ENCODE data around the gene NXN. TPM values are rescaled to one million over a fixed set of nuclear protein-coding genes. Genes with fewer than 3 reads are reported as not detected.
"Not testable (repeated sequence)": the region's sequence is repeated elsewhere in the genome, so short reads cannot be mapped to it uniquely, and the experiment has no call there.

Gene NXN
- total RNA-seq, 1 donor from 2014 or later, result 16.7 TPM

GRCh38 chr17:979212-979538 is 401 bp downstream of the NXN start:
- no peak for DNase-seq

DNA sequence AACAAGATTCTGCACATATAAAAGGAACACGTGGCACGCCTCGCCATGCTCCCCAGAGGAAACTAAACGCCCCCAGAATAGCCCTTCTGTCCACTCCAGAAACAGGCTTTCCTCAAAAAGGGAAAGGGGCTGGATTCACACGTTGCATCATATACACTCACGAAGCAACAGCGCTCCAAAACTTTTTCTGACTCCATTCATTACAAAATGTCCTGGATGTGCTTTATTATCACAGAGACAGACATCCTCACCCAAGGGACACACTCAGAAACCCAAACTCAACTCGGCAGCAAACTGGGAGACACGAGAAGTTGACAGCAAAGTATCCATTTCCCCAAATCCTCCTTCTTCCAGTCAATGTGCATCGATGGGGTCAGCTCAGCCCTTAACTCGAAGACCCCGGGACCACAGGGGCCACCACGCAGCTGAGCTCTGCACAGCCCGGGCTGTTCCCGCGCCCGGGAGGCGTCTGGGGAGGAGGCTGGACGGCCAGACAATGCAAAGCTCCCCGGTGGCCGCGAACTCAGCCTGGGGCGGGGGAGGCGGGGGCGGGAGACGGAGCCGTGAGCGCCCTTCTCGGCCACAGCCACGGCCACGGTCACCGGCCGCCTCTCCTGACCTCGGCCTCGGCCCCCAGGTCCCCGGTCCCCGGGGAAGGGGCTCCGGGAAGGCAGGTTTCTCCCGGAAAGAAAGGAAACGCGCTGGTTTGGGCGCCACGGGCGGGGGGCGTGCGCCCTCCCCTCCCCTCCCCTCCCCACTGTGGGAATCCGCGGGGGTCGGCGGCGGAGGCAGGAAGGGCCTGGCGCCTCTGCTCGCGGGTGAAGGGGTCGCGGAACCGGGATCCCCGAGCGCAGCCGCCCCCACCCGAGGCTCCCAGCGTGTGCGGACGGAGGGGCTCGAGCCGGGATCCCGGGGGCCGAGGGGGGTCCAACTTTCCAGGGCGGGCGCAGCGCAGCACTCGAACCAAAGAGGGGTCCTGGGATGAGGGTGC is 1.2 kb downstream of the NXN start:
- DNase-seq, result no peak

- DNase-seq, result no peak
These were observed 2.4 kb downstream of the NXN start for GRCh38 chr17:977166-977565.

DNA sequence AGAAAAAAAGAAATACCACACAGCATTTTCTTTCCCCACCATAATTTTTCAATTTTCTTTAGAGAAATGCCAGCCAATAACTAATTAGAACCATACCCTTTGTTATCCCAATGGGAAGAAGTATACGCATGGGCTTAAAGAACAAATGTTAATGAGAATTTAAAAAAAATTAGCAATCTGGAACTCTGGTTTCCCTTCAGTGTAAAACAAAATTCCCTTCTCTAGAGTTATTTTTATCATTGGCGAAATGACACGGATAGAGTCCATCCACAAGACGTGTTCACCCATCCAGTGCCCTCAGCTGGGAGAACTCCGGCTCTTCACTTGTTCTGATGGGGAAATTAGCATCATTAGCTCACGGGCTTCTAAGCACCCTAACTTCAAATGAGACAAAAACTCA is 3.3 kb downstream of the NXN start:
- DNase-seq, result no peak

DNA sequence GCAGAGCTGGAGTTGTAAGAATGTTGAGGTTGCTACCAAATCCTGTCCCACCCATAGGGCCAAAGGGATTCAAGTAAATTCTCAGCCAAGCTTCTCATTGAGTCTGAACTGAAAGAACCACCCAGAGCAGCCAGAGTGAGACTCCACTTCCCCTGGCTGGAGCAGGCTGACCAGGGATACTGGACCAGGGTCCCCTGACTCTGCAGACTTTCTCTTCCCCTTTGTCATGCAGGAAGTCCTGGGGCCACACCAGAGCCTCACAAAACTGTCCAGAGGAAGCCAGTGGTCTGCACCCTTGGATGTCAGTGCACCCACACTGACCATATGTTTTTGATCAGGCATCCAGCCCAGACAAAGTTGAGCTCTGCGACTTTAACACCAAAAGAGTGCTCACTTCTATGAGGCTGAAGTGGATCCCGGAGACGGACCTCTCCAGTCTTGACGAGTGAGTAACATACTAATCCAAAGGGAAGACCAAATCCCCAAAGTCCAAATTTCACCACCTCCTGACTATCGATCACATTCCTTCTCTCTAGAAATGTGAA is 4.1 kb downstream of the NXN start:
- no peak for DNase-seq

- DNase-seq, result not testable (repeated sequence)
These were observed 4.8 kb downstream of the NXN start for GRCh38 chr17:974778-975177.

GRCh38 chr17:973053-973452 is 6.5 kb downstream of the NXN start:
- DNase-seq, result no peak

DNA sequence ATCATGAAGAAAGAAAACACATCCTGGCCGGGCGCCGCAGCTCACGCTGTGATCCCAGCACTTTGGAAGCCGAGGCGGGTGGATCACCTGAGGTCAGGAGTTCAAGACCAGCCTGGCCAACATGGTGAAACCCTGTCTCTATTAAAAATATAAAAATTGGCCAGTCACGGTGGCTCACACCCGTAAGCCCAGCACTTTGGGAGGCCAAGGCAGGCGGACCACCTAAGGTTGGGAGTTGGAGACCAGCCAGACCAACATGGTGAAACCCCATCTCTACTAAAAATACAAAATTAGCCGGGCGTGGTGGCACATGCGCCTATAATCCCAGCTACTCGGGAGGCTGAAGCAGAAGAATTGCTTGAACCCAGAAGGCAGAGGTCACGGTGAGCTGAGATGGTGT is 7.7 kb downstream of the NXN start:
- DNase-seq, result not testable (repeated sequence)

- no peak for DNase-seq
These were observed 9.2 kb downstream of the NXN start for GRCh38 chr17:970364-970763.

GRCh38 chr17:969811-970355 is 9.7 kb downstream of the NXN start:
- DNase-seq, result no peak

- no peak for DNase-seq
These were observed 10.5 kb downstream of the NXN start for GRCh38 chr17:968812-969730.

DNA sequence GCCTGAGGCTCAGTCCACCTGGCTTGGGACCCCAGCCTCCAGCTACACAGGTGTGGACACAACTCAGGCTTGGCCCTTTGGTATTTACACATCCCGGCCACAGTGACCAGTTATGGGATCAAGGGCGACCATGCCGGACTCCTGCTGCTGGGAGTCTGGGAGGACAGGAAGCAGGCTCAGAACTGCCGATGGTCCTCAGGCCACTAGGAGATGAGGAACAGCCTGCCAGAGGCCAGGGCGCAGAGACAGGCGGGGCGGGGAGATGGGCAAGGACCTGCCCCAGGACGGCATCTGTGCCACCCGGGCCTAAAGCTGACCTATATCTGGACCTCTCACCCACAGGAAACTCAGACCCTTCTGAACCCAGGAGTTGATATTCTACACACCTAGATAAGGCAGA is 12.5 kb downstream of the NXN start:
- DNase-seq, result no peak

- DNase-seq, result no peak
These were observed 14.1 kb downstream of the NXN start for GRCh38 chr17:965311-965989.

- DNase-seq, result no peak
These were observed 14.7 kb downstream of the NXN start for GRCh38 chr17:964876-965275.

DNA sequence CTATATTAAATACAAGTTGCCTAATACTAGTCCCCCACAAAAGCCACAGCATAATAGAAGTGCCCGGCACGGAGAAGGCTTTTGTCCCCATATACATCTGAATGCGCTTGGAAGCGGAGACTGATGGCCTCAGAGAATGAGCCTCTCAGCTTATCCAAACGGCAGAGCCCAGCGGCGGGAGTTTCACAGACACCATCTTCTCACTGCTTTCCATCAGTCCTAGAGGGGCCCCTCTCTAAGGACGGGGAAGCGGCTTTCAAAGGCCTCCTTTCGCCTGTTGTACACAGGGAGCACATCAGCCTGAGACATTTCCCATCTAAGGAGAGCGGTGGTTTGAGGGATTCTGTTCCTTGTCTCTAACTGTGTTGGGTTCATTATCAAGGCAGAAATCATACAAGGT is 16.9 kb downstream of the NXN start:
- DNase-seq, result no peak

GRCh38 chr17:962166-962565 is 17.4 kb downstream of the NXN start:
- DNase-seq, result no peak

DNA sequence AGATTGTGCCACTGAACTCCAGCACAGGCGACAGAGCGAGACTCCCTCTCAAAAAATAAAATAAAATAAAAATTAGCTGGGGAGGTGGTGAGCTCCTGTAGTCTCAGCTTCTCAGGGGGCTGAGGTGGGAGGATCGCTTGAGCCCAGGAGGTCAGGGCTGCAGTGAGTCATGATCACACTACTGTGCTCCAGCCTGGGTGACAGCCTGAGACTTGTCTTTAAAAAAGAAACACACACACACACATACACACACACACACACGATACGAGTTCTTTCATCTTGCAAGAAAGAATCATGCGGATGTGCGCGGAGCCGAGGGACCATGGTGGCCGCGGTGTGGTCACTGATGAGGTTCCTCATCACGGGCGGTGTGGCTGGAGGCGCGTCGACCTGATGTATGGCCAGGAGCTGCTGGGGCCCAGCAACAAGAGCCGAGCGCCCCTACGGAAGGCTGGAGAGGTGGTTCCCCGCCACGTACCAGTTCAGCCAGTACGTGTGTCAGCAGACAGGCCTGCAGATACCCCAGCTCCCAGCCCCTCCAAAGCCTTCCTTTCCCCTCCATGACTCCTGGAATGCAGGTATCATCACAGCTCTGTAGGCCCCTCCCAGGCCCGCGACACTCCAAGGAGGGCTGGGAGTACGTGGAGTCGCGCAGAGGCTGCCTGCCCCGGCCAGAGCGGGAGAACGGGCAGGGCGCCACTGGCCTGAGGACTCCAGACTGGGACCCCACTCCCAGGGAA is 20.7 kb downstream of the NXN start:
- no peak for DNase-seq

DNA sequence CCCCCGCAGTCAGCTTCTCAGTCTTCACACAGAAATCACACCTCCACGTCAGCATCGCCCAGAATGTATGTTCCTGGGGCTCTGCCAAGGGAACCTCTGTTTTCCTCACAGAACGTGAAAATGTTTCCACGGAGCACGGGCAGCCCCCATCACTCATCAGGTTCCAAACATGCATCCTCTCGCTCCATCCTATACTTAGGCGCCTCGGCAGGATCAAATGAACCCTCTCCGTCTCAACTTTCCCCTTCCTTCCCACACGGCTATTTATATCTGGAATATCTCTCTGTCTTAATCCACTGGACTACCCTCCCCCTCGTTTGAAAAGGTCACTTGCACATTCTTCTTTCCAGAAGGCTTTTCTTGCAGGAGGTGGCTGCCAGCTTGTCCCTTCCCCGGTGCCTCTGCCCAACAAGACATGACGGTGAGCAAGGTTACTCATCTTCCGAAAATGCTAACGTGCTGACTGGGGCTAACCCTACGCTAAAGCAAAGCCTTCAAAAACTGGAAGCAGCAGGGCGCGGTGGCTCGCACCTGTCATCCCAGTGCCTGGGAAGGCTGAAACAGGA is 21.6 kb downstream of the NXN start:
- DNase-seq, result no peak

DNA sequence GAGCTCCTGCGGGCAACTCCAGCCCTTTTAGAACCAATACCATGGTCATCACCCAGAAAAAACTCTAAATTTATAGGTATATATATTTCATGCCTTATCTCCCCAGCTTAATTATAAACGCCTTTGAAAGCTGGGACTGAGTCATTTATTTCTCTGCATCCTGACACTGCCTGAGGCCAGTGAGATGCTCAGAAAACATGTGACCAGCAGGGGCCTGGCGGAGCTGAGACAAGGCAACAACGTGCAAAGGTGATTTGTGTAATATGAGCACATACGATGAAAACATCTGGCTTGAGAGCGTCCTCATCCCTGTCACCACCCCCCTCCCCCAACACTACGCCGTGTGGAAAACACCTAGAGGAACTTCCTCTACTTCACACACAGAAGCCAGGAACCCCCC is 22.7 kb downstream of the NXN start:
- DNase-seq, result no peak

DNA sequence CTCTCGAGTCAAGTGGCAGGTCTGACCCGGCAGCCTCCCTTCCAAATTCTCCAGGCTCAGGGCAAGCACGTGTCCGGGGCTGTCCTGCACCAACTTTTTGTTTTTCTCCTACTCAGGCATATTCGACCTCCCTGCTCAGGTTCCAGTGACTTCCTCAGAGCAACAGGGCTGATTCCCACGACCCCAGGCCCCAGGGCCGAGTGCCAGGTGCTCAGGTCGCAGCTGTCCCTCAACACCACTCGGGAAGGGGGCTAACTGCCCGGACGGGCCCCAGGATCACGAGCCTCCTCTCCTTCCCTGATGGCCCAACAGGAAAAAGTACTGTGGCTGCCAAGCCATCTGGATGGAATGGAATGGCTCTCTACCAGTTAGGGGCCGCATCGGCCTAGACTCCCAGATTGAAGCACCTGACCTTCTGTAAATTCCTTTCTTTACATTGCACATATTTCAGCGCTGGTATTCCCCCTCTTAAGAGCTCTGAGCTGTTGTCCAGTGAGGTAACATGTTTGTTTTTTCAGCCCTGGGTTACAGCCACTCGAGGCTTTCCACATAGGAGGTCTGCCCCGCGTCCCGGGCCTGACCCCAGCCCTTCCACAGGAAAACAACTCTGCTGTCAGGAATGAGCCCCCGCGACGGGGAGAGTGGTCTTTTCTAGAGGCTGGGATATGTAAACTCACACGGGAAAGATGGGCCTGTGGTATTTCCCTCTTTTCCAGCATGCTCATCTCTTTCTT is 25.0 kb downstream of the NXN start:
- no peak for DNase-seq
